Measurements from ENCODE around the gene HBB.

DNA sequence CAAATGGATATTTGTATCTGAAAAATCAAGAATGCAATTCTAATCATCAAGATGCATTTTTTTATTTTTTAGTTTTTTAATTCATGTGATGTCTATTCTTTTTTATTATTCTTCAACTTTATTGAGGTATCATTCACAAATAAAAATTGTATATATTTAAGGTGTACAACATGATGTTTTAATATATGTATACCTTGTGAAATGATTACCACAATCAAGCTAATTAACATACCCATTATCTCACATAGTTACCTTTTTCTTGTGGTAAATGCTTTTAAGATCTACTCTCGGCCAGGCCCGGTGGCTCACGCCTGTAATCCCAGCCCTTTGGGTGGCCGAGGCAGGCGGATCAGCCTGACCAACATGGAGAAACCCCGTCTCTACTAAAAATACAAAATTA lies 3.7 kb downstream of the HBB start:
- TF ChIP-seq, protein P1, sequence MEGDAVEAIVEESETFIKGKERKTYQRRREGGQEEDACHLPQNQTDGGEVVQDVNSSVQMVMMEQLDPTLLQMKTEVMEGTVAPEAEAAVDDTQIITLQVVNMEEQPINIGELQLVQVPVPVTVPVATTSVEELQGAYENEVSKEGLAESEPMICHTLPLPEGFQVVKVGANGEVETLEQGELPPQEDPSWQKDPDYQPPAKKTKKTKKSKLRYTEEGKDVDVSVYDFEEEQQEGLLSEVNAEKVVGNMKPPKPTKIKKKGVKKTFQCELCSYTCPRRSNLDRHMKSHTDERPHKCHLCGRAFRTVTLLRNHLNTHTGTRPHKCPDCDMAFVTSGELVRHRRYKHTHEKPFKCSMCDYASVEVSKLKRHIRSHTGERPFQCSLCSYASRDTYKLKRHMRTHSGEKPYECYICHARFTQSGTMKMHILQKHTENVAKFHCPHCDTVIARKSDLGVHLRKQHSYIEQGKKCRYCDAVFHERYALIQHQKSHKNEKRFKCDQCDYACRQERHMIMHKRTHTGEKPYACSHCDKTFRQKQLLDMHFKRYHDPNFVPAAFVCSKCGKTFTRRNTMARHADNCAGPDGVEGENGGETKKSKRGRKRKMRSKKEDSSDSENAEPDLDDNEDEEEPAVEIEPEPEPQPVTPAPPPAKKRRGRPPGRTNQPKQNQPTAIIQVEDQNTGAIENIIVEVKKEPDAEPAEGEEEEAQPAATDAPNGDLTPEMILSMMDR (IDR thresholded peaks at IDR 0.05): no peak
- no peak for TF ChIP-seq POLR2A (IDR thresholded peaks at IDR 0.05)

Data from uterus (tissue), 2 donors.